Fibroblast of upper back skin (primary cell): ENCODE results near the gene DKKL1.

Experiments used
- DNase-seq: peaks from one replicate; pipeline ENCODE4 v3.0.0-alpha.2; 2013

Gene DKKL1

GRCh38 chr19:49422407-49423070, 58.9 kb downstream of the DKKL1 start:
- no peak for DNase-seq

- DNase-seq, result no peak
These were observed 59.7 kb downstream of the DKKL1 start, which contains the start of gene PTH2 for GRCh38 chr19:49423071-49423984. Gene PTH2, minus strand, starts transcription at chr19:49423441. Its CDS starts 102 bp downstream, at chr19:49423339.

- DNase-seq, result no peak
These were observed 60.3 kb downstream of the DKKL1 start for GRCh38 chr19:49423985-49424303.
